Cardiac septum (tissue), 1 donor: ENCODE data around the gene TGFBR3. TPM values are rescaled to one million over a fixed set of nuclear protein-coding genes. Genes with fewer than 3 reads are reported as not detected.
A peak's percentile ranks its signal among the peaks of the same experiment; 100 is the strongest.
"Not testable (repeated sequence)": the region's sequence is repeated elsewhere in the genome, so short reads cannot be mapped to it uniquely, and the experiment has no call there.

Experiments
- DNase-seq: peaks from one replicate; pipeline ENCODE4 v3.0.0-alpha.2; 2020; ENCODE audit warnings: low spot score
- intact Hi-C: fragments of 100-400 bp; cut with DNase I; formaldehyde crosslinking; loops from one replicate; pipeline ENCODE4 v1.14.0; 2022
- total RNA-seq: library from RNA; stranded (reverse); fragmentation: NEBNext Ultra II Directional; extraction: Animal tissue kit (Norgen Biotek cat#: 25700); gene quantifications from one replicate; pipeline ENCODE4 v1.2.1, GENCODE V29; 2021
- donor health status: DM: no; HTN: no; CAD: no.

TGFBR3 gene
- total RNA-seq, 1 donor from 2014 or later, result 12.6 TPM

DNA sequence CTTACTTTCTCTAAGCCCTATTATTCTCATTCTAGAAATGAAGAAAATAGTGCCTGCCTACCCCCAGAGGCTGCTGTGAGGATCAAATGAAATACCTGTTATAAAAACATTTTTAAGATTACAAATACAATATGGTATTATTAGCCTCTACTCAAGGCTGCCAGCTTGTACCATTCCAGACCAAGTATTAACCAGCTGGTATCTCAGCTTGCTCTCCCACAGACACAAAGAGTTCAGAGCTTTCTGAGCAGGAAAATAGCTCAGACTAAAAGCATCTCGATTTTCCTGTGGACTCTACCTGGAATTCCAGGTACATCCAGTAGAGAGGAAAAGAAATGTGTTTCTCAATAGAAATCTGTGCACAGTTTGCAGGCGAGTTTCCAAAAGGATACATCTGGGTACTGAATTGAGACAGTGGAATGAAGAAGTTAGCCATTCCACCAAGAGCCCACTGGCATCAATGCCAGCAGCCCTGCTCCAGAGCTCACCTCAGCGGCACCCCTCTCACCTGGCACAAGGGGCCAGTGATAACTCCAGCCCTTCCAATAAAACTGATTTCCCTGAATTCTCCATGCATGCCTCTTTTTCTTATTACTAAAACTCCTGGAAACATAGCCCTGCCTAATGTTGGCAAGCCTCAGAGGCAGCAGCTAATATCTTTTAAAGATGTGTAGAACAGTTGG lies 31.0 kb downstream of the TGFBR3 start:
- intact Hi-C loops, result no loop called here
- DNase-seq, result no peak

DNA sequence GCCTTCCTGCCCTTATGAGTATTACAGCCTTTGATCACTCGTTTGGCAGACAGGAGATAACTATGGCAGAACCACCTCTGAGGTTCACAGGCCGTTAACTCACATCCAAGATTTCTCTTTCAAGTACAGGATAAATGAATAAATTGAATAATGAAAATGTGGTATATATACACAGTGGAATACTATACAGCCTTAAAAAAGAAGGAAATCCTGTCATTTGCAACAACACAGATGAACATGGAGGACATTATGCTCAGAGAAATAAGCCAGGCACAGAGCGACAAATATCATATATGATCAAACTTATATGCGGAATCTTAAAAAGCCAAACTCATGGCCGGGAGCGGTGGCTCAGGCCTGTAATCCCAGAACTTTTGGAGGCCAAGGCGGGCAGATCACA lies 32.6 kb downstream of the TGFBR3 start:
- intact Hi-C loops, result no loop called here
- DNase-seq, result no peak

DNA sequence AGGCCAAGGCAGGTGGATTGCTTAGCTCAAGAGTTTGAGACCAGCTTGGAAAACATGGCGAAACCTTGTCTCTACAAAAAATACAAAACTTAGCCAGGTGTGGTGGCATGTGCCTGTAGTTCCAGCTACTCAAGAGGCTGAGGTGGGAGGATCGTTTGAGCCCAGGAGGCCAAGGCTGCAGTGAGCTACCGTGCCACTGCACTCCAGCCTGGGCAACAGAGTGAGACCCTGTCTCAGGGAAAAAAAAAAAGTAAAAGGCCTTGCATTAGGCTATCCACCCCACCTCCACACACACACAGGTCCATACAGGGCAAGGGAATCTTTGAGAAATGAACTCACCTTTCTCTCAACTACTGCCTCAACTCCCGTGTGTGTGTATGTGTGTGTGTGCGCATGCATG lies 33.9 kb downstream of the TGFBR3 start:
- intact Hi-C loops, DNase-seq: not testable (repeated sequence)

DNA sequence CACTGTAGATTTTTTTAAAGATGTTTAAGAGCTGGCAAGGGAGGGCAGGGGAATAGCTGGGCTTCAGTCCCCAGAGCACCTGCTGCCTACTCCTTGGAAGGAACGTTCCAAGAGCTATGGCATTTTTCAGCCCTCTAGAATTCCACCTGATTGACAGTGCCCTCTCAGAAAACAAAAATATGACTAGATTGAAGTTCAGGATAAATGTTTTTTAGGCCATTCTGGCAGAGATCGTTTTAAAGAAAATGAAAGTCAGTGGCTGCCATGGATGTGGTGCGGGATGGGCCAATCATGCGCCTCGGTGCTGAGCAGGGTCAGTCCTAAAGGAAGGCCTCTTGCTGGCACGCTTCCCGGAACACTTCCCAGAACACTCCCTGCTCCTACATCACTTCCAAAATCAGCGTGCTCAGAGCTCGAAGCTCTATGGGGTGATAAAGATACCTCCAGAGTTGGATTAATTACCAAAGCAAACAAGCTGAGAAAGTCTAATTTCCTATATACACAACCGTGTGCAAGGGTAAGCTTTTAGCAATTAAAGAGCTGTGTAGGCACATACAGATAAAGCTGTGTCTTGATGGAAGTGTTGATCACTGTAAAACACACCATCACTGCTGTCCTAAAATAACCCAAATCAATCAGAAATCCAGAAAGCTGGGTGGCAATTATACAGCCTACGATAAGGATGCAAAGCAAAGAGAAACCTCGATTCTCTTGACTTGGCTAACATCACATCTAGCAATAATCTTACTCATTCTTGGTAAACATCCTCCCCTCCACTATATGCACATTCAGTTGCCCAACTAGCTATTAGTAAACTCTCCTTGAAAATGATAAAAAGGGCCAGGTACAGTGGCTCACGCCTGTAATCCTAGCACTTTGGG lies 34.6 kb downstream of the TGFBR3 start:
- DNase-seq, result peak; percentile 94
- intact Hi-C loops, result no loop called here

DNA sequence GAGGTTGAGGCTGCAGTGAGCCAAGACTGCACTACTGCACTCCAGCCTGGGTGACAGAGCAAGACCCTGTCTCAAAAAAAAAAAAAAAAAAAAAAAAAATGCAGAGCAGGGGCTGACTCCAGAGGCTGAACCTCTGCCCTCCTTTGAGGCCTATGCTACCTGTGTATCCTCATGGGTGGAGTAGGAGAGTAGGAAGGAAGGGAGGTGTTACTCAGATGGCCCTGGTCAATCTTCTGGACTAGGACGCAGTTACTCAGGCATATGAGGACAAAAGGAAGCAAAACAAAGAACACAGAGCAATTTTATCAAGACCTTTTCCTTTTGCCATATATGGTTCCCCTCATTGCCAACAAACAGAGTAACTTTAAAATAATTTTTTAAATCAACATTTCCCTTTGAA lies 35.2 kb downstream of the TGFBR3 start:
- intact Hi-C loops, result no loop called here
- DNase-seq, result no peak

DNA sequence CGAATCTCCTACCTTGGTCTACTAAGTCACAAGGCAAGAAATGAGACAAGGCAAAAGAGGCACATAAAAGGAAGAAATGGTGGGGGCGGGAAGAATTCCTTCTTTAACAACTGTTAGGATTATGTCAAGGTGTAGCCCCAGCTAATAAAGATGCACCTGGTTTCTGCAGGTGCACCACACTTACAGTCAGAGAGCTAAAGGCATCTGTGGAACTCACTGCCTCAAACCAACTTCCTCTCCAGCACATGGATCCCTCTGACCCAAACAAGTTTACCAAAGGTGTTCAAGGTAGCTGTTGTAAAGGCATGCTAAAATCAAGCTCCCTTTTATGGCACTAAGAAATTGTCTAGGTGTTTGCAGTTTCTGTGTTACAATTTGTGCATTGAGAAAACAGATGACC lies 38.1 kb downstream of the TGFBR3 start:
- intact Hi-C loops, result loop anchor here (5.0 kb wide), 1 partner anchor 39 kb away; the partner anchor contains the start of gene TGFBR3
- DNase-seq, result no peak

DNA sequence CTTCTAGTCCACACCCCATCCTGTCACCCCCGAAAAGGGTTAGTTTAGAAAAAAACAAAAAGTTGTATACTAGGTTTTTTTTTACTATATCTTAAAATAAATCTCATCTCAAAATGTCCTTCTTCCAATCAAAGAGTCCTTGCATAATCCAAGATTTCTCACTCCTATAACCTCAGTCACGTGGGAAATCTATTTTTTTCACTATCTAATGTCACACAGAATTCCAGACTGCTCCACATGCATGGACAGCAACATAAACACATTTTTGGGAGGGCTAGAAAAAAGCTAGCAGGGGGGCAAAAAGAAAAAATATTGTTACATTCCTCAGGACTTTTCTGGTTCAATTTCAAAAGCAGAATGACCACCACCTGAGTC lies 39.3 kb downstream of the TGFBR3 start:
- intact Hi-C loops, result loop anchor here (5.0 kb wide), 1 partner anchor 41 kb away; the partner anchor contains the start of gene TGFBR3
- no peak for DNase-seq

DNA sequence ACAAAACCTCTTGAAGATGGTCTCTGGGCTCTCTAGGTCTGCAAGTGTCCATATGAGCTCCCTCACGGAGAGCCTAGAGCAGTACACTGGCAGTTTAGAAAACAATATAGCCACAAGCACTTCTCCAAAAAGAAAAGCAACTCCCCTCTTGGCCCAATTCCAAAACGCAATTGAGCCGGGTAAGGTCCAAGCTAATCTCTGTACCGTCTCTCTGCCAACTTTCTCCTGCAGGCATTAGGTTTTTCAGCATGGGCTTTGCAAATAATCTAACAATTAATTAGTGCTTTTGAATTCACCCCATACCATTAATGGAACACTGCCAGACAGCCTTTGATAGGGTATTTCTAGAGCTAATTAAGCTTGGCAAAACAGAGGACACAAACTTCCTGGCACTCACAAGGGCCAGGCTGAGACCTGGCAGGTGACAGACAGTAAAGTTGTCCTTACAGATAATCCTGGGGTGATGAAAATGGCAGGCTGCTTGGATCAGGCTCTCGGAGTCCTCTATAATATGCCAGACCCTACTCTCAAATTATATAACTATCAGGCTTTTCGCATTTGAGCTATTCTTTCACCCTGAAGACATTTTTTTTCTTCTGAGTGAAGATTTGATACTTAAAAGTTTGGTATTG lies 39.8 kb downstream of the TGFBR3 start:
- intact Hi-C loops, result loop anchor here (5.0 kb wide), 1 partner anchor 41 kb away; the partner anchor contains the start of gene TGFBR3
- DNase-seq, result no peak

DNA sequence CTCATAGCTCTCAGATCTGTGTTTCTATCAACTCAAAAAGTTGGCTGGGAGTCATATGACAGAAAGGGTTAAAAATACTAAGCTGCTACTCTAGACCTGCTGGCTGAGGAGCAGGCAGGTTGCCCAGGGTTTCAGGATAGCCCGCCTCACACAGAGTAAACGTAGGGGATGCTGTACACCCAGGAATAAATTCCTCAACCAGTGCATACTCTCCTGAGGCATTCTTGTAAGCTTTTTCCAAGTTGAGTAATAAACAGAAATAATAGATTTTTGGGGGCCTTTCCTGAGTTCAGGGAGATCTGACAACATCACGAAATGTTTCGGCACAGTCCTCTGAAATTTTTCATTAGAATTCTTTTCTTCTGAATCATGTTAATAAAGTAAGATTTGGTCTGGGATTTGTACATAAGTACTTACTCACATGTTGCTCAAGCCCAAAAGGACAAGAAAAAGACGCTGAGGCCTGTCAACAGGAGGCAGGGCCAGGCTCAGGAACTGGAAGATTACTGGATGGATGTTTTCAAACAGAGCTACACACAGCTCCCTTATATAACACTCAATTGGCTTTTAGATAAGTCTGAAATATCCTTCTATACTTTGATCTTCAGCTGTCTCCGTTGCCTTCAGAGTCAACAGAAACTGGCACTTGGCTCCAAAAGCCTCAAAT lies 41.0 kb downstream of the TGFBR3 start:
- DNase-seq, result no peak
- intact Hi-C loops, result loop anchor here (2.0 to 5.0 kb wide), 2 partner anchors 14 to 42 kb away; partner anchors contain the start of gene TGFBR3

DNA sequence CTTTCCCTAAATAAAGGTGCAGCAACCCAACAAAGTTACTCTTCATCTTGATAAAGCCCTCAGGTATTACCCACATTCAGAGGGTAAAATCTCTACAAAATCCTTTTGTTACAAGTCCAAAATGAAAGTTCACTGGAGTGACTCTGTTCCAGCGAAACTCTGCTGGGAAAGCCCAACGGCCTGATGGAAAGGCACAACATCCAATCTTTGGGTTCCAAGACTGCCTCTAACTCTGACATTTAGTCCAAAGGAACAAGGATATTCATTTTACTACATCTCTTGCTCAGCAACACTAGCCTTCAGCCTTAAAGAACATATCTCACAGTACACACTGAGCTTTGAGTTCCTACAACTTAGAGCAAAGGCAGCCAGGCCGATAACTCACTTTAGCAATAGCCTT lies 42.1 kb downstream of the TGFBR3 start:
- intact Hi-C loops, result loop anchor here (2.0 kb wide), 1 partner anchor 13 kb away; no protein-coding TSS in a partner anchor

DNA sequence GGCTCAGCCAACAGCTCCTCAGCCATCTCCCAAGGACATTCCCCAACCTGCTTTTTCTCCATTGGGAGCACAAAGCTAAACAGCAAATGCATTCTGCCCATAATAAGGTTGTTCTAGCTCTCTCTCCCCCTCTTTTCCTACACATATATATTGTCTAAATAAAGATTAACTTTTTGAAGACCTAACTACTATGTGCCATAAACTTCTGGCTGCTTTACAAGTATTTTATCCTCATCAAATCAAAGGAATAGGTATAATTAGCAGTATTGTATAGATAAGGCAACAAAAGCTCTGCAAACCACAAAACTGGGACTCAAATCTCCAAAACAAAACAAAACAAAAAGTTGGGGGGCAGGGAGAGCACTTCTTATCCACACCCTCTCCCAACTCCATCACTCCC lies 43.4 kb downstream of the TGFBR3 start:
- intact Hi-C loops, result no loop called here
- no peak for DNase-seq

More for the DNA sequence above, 42.1 kb downstream of the TGFBR3 start:
- DNase-seq, result no peak

DNA sequence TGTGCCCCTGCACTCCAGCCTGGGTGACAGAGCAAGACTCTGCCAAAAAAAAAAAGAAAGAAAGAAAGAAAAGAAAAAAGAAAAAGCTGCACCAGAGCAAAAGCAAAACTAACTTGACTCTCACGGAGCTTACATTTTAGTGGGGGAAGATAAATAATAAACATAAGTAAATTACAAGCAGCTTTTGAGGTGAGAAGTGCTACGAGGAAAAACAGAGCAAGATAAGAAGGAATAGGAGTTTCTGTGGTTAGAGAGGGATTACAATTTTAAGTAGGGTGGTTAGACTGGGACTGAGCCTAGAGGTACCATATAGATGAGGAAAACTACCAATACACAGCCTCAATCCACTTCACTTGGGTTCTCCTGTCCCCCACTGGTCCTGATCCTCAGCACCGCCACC lies 43.9 kb downstream of the TGFBR3 start:
- DNase-seq, result no peak
- intact Hi-C loops, result no loop called here

DNA sequence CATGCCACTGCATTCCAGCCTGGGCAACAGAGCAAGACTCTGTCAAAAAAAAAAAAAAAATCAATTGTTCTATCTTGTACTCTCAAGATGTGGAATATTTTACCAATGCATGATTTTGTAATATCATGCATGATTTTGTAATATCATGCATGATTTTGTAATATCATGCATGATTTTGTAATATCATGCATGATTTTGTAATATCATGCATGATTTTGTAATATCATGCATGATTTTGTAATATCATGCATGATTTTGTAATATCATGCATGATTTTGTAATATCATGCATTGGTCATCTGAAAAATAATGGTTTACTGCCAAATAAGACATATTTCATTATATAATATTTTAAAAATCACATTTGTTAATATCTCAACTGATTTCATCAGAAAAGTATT lies 45.7 kb downstream of the TGFBR3 start:
- intact Hi-C loops, DNase-seq: not testable (repeated sequence)

DNA sequence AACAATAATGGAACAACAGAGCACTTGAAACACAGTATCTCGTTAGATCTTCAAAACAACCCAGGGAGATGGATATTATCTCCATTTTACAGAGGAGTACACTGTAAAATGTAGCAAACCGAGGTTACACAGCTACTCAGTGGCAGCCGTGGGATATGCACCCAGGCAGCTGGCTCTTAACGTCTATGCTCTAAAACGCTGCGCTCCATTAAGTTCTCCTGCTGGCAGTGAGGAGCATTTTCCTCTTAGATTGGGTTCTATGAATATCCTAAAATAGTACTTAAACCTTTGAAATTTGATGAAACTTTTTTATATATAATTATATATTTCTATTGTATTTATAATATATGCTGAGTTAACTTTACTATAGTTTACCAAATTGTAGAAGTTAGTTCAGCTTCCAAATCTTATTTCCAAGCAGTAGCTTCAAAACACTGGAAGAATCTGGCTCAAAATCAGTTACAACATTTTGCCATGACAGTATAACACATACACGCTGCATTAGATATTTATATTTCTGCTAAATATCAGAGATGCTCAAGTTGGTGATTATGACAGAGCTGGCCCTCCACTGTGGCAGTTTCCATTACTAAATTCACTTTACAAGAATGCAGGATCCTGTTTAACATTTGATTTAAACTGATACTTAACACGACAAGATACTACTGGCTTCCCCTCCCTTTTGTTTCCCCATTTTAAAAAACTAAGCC lies 49.5 kb downstream of the TGFBR3 start:
- DNase-seq, result no peak
- intact Hi-C loops, result no loop called here

DNA sequence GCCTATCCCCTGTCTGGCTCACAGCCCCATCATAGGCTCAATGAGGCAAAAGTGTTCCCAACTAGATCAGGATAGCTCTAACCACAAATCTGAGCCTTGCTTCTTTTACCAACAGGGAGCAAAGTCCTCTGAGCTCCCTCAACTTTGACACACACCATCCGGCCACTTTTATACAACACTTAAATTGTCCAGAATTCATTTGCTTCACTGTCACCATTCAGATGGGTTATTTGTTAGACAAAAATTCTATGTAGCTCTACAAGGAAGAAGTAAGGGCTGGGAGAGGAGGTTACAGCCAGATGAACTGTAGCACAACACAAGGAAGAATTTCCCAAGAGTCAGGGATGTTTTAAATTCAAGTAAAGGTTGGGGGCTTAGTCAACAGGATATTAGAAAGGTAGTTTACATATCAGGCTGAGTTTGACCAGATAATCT lies 50.8 kb downstream of the TGFBR3 start:
- DNase-seq, result no peak
- intact Hi-C loops, result no loop called here

DNA sequence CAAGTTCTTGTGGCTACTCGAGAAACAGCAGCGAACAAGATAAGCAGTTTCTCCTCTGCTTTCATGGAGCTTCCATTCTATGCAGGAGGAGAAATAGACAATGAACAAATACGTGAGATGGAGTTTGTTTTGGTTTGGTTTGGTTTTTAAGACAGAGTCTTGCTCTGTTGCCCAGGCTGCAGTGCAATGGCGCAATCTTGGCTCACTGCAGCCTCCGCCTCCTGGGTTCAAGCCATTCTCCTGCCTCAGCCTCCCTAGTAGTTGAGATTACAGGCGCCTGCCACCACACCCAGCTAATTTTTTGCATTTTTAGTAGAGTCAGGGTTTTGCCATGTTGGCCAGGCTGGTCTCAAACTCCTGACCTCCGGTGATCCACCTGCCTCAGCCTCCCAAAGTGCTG lies 51.4 kb downstream of the TGFBR3 start:
- intact Hi-C loops, result loop anchor here (5.0 kb wide), 1 partner anchor 93 kb away; no protein-coding TSS in a partner anchor
- DNase-seq, result not testable (repeated sequence)

DNA sequence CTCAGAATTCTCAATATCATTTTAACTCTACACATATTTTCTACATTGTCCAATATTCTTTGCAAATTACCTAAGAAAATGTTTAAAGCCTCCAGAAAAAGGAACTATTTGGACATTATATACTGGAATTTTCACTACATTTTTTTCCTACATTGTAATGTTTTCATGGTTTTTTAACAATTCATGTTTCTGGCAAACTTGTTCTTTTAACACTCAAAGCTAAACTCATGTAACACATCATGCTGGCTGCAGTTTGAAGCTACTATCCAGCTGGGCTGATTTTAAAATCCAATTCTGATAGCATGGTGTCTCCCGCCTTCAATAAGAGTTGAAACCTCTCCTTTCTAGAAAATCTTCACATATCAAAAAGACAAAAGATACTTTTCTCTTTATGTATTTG lies 52.0 kb downstream of the TGFBR3 start:
- intact Hi-C loops, result loop anchor here (5.0 kb wide), 1 partner anchor 93 kb away; no protein-coding TSS in a partner anchor
- no peak for DNase-seq

DNA sequence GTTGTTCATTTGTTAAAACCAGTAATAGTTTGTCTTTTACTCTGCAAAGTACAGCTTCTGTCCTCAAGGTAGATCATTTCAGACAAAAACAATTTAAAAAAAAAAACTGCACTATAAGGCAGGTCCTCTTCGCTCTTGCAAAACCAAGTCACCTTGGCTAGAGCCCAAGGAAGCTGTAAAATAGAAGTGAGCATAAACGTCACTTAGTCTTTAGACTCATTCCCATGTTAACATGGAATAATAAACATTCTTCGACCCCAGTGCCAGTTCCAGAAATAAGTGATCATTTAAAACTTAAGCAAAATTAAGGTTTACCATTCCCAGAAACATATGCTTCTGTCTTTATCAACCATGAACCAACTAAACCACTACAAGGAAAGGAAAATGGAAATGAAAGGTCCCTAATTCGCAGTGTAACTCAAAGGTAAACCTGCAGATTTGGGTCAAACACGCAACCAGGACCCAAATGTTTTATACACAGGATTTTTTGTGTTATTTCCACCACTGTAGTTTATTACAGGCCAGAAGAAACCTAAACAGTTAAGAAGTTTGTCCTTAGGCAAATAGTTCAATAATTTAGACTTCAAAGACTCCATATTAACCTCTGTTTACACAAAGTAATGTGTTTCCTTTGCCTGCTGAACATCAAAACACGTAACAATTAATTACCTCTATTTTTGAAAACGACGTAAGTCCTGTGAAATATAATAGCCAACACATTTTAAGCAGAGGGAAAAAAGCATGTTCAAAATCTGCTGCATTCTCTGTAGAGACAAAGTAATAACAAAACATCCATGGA lies 54.6 kb downstream of the TGFBR3 start:
- no peak for DNase-seq
- intact Hi-C loops, result loop anchor here (2.0 to 5.0 kb wide), 2 partner anchors 13 to 96 kb away; no protein-coding TSS in a partner anchor
